Renal cortex interstitium (tissue), 11 donors: ENCODE data around the gene COX19. TPM values are rescaled to one million over a fixed set of nuclear protein-coding genes. Genes with fewer than 3 reads are reported as not detected.

ENCODE experiments used
- DNase-seq, 11 donors: peaks; one replicate each; pipeline ENCODE4 v3.0.0-alpha.2; 2013; ENCODE audit warnings: low read depth in 9 of 11, low spot score in 4 of 11; ENCODE audit errors: extremely low read depth in 1 of 11
- polyA plus RNA-seq, 3 donors: library from polyadenylated mRNA; unstranded; fragments of 120-200 nt; gene quantifications; one replicate each; pipeline ENCODE4 v1.2.1, GENCODE V29; 2013; ENCODE audit not compliant: insufficient read length in 3 of 3

The COX19 gene
- polyA plus RNA-seq, 3 donors: 10.8 to 17.9 (median 12.4) TPM

- DNase-seq: no peak
Observed at GRCh38 chr7:940599-941408, 34.5 kb downstream of the COX19 start.

GRCh38 chr7:939843-940242 lies 35.5 kb downstream of the COX19 start:
- no peak for DNase-seq

GRCh38 chr7:938546-939185 lies 36.7 kb downstream of the COX19 start:
- DNase-seq: no peak

GRCh38 chr7:937856-938484 lies 37.4 kb downstream of the COX19 start:
- DNase-seq: no peak

GRCh38 chr7:936386-937054 lies 38.8 kb downstream of the COX19 start:
- DNase-seq: no peak

- DNase-seq: no peak
Observed at GRCh38 chr7:935874-936385, 39.4 kb downstream of the COX19 start.

- no peak for DNase-seq
Observed at GRCh38 chr7:935164-935873, 40.0 kb downstream of the COX19 start.

- DNase-seq: no peak
Observed at GRCh38 chr7:934469-935163, 40.7 kb downstream of the COX19 start.

- DNase-seq: no peak
Observed at GRCh38 chr7:932651-932975, 42.7 kb downstream of the COX19 start.

- no peak for DNase-seq
Observed at GRCh38 chr7:931871-932650, 43.3 kb downstream of the COX19 start.

- DNase-seq: no peak
Observed at GRCh38 chr7:930975-931758, 44.2 kb downstream of the COX19 start.

- no peak for DNase-seq
Observed at GRCh38 chr7:929311-929711, 46.0 kb downstream of the COX19 start.

- no peak for DNase-seq
Observed at GRCh38 chr7:927031-927671, 48.2 kb downstream of the COX19 start.

- DNase-seq: no peak
Observed at GRCh38 chr7:926061-927030, 49.0 kb downstream of the COX19 start.

- no peak for DNase-seq
Observed at GRCh38 chr7:925601-926000, 49.7 kb downstream of the COX19 start.
